ENCODE data around the gene NUDT6.
A peak's percentile ranks its signal among the peaks of the same experiment; 100 is the strongest.

The NUDT6 gene

GRCh38 chr4:122903766-122904288, 18.6 kb downstream of the NUDT6 start:
- no peak for TF ChIP-seq CTCF (conservative IDR thresholded peaks at IDR 0.05; ENCODE audit: low read depth, low read length)
- no peak overlapping the region for H3K4me3 ChIP-seq (ENCODE audit: low read length)
- DNase-seq (ENCODE audit: low read depth): no peak

GRCh38 chr4:122901247-122902010, 21.0 kb downstream of the NUDT6 start:
- no peak for TF ChIP-seq CTCF (conservative IDR thresholded peaks at IDR 0.05; ENCODE audit: low read depth, low read length)
- DNase-seq (ENCODE audit: low read depth): no peak
- H3K4me3 ChIP-seq (ENCODE audit: low read length): no peak overlapping the region

- DNase-seq (ENCODE audit: low read depth): peak; percentile 50
- no peak for TF ChIP-seq CTCF (conservative IDR thresholded peaks at IDR 0.05; ENCODE audit: low read depth, low read length)
- no peak overlapping the region for H3K4me3 ChIP-seq (ENCODE audit: low read length)
Observed at GRCh38 chr4:122900314-122900713, 22.1 kb downstream of the NUDT6 start.

GRCh38 chr4:122899682-122900081, 22.7 kb downstream of the NUDT6 start:
- H3K4me3 ChIP-seq (ENCODE audit: low read length): no peak overlapping the region
- no peak for DNase-seq (ENCODE audit: low read depth)
- TF ChIP-seq CTCF (conservative IDR thresholded peaks at IDR 0.05; ENCODE audit: low read depth, low read length): no peak

GRCh38 chr4:122898370-122899150, 23.8 kb downstream of the NUDT6 start:
- TF ChIP-seq CTCF (conservative IDR thresholded peaks at IDR 0.05; ENCODE audit: low read depth, low read length): no peak
- H3K4me3 ChIP-seq (ENCODE audit: low read length): no peak overlapping the region
- DNase-seq (ENCODE audit: low read depth): peak; percentile 92

- no peak for DNase-seq (ENCODE audit: low read depth)
- no peak for TF ChIP-seq CTCF (conservative IDR thresholded peaks at IDR 0.05; ENCODE audit: low read depth, low read length)
- H3K4me3 ChIP-seq (ENCODE audit: low read length): no peak overlapping the region
Observed at GRCh38 chr4:122896270-122896669, 26.1 kb downstream of the NUDT6 start.

Data from retinal pigment epithelial cell (primary cell).